ENCODE measurements around the gene UGT2A2.

The UGT2A2 gene

GRCh38 chr4:69568787-69569186 is 70.7 kb downstream of the UGT2A2 start:
- Histone ChIP-seq H3K36me3 (ENCODE audit: insufficient read depth, low read length) (no peaks in the 10 kb centered on the region), H3K9me3 (ENCODE audit: low read length) (no peaks in the 10 kb centered on the region), H3K27ac (ENCODE audit: low read depth, low read length) (no peak overlapping the region), H3K27me3 (ENCODE audit: control insufficient read depth in 1 of 2, insufficient read depth in 2 of 2, low read length in 2 of 2) (no peaks in the 10 kb centered on the region), H3K4me3 (ENCODE audit: low read depth in 1 of 2, low read length in 2 of 2) (no peak overlapping the region), H3K4me1 (ENCODE audit: insufficient read depth, low read length) (no peaks in the 10 kb centered on the region), H3K9ac (ENCODE audit: low read length) (no peak overlapping the region)

GRCh38 chr4:69563424-69563823 is 76.0 kb downstream of the UGT2A2 start:
- Histone ChIP-seq H3K36me3 (ENCODE audit: insufficient read depth, low read length) (no peaks in the 10 kb centered on the region), H3K4me1 (ENCODE audit: insufficient read depth, low read length) (no peaks in the 10 kb centered on the region), H3K27me3 (ENCODE audit: control insufficient read depth in 1 of 2, insufficient read depth in 2 of 2, low read length in 2 of 2) (no peaks in the 10 kb centered on the region), H3K4me3 (ENCODE audit: low read depth in 1 of 2, low read length in 2 of 2) (no peak overlapping the region), H3K9me3 (ENCODE audit: low read length) (no peaks in the 10 kb centered on the region), H3K27ac (ENCODE audit: low read depth, low read length) (no peak overlapping the region), H3K9ac (ENCODE audit: low read length) (no peak overlapping the region)

DNA sequence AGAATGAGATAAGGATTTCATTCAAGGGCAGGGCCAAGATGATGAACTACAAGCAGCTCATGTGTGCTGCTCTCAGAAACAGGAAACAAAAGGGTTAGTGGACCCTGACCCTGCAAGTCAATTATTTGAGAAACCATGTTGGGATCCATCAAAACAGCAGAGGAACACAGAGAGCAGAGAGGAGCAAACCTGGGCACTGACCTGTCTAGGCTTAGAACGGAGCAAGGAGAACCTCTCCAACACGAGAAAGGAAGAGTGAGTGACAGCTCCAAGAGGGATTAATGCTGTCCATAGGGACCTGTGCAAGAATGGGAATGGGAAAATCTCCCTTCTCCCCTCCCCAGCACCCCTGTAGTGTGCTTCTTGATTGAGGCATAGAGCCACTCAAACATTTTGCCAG is 89.8 kb downstream of the UGT2A2 start:
- no peak overlapping the region for H3K9ac ChIP-seq (ENCODE audit: low read length)
- H3K36me3 ChIP-seq (ENCODE audit: insufficient read depth, low read length), result no peaks in the 10 kb centered on the region

DNA sequence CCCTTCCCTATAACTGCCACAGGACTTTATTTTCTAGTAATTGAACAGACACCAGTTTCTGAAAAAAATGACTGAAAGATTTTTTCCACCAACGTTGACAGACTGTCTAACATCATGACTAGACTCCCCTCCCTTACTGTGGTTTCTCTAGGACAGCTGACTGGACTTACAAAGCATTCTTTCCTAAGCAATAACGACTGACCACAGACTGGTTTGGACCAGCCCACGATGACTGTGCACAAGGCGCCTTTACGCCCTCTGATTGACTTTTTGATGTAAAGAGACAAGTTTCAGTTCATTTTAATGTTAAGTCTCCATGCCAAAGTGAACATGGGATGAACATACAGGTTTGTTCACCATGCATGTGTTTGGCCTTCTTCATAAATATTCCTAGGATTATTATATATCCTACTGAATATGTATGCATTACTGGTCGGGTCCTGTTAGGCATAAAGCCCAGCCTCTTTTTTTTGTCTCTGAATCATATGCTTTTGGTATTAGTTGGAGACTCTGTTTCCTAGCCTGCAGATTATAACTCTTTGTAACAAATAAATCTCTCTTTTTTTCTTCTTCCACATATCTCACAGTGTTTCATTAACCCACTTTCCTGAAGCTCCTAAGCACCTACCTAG is 93.2 kb downstream of the UGT2A2 start:
- Histone ChIP-seq H3K36me3 (ENCODE audit: insufficient read depth, low read length) (no peaks in the 10 kb centered on the region), H3K27ac (ENCODE audit: low read depth, low read length) (no peak overlapping the region), H3K4me3 (ENCODE audit: low read depth in 1 of 2, low read length in 2 of 2) (no peak overlapping the region), H3K27me3 (ENCODE audit: control insufficient read depth in 1 of 2, insufficient read depth in 2 of 2, low read length in 2 of 2) (no peaks in the 10 kb centered on the region), H3K4me1 (ENCODE audit: insufficient read depth, low read length) (no peaks in the 10 kb centered on the region), H3K9me3 (ENCODE audit: low read length) (no peaks in the 10 kb centered on the region), H3K9ac (ENCODE audit: low read length) (no peak overlapping the region)

More for the DNA sequence above, 89.8 kb downstream of the UGT2A2 start:
- H3K4me1 ChIP-seq (ENCODE audit: insufficient read depth, low read length), result no peaks in the 10 kb centered on the region
- H3K9me3 ChIP-seq (ENCODE audit: low read length), result no peaks in the 10 kb centered on the region
- no peak overlapping the region for H3K27ac ChIP-seq (ENCODE audit: low read depth, low read length)
- H3K4me3 ChIP-seq (ENCODE audit: low read depth in 1 of 2, low read length in 2 of 2), result no peak overlapping the region
- H3K27me3 ChIP-seq (ENCODE audit: control insufficient read depth in 1 of 2, insufficient read depth in 2 of 2, low read length in 2 of 2), result no peaks in the 10 kb centered on the region
